GM19395 (cell line): ENCODE measurements around the gene EHD4.

Source experiments
- ATAC-seq: cut with Tn5 transposase; IDR thresholded peaks from one replicate; pipeline ENCODE4 v1.9.1; 2021; ENCODE audit warnings: mild to moderate bottlenecking, moderate library complexity; ENCODE audit not compliant: unreplicated experiment

Gene EHD4

GRCh38 chr15:41921167-41921566 lies 51.2 kb downstream of the EHD4 start:
- no peak for ATAC-seq

DNA sequence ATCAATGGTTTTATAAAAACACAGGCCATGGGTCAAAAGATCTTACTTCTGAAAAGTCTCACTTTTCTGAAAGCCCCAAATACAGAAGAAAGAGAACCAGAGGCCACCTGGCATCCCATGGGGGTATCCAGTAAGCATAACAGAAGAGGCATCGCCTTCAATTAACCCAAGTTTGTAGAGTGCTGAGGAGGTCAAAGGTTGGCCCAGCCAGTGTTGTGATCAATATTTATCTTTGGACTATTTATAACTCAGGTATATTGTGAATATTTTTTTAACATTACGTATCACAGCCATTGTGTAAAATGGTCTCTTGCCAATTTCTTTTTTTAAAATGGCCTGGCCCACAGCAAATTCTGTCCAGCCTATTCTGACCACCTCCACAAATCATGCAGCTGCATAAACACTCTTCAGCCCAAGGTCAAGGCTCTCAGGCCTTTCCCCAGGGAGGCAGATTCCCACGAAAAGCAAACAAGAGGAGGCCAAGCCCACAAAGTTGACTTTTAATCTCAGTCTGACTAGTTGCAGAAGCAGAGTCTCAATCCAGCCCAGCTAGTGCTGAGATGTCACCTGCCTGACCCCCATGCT lies 52.3 kb downstream of the EHD4 start:
- no peak for ATAC-seq

DNA sequence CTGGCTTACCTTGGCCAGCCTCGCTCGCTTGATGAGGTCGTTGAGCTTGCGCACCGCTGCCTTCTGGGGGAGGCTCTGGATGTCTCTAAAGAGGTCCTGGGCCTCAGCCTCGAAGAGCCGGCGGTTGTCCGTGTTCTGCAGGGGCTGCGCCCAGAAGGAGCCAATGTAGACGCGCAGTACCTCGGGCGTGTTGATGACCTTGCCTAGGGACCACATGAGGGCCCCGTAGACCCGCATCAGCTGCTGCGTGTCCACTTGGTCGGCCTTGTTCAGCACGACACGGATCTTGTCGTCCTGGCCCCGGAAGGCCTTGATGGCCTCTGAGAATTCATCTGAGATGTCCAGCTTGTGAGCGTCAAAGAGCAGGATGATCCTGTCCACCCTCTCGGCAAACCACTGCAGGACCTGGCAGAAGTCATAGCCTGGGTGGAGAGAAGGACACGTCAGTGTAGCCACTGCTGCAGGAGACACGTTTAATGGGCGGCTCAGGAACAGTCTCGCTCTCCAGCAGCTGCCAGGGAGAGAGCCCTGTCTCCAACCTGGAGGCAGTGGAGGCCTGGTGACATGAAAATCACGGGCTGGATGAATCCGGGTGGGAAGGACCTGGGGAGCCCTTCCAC lies 53.0 kb downstream of the EHD4 start:
- no peak for ATAC-seq

DNA sequence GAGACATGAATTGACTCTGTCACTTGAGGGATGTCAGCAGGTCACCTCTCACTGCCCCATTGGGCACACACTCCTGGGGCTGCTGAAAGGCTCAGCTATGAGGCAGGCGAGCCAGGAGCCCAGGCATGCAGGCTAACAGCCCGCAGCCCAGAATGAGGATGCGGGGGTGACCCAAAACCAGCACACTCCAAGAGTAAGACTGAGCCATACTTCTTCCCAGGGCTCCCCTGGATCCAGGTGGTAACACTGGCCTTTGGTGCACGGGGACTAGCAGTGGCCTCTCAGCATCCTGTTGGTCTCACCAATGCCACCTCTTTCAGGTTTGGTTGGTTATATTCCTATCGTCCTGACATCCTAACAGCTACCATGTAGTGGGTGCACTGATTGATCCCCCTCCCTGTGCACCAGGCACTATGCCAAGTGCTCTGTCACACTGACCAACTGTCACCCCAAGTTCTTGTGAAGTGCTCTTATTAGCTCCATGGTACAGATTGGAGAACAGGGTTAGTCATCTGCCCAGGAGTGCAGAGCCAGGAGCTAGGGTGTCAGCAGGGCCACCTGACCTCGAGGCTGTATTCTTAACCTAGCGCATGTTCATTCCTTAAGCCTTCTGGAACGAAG lies 53.7 kb downstream of the EHD4 start:
- no peak for ATAC-seq

GRCh38 chr15:41917767-41918430 lies 54.5 kb downstream of the EHD4 start:
- no peak for ATAC-seq

- no peak for ATAC-seq
Observed at GRCh38 chr15:41915255-41915994, 56.9 kb downstream of the EHD4 start.

GRCh38 chr15:41914411-41914810 lies 57.9 kb downstream of the EHD4 start:
- no peak for ATAC-seq

DNA sequence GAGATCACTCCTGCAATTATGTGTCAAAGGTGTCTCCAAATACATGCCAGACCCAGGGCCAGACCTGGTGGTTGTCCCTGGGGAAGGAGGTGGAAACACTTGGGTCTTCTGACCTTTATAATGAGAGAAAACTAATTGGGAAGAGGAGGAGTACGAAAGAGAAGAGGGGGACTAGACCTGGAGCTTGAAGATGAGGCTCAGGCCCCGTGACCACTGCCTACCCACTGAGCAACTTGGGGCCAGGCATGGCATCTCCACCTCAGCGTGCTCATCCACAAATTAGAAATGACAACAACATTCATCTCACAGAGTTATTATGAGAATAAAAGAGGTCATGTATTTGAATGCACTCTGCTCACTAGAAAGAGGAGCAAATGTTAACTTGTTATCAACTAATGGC lies 59.1 kb downstream of the EHD4 start:
- ATAC-seq, result no peak

GRCh38 chr15:41911691-41912345 lies 60.5 kb downstream of the EHD4 start:
- no peak for ATAC-seq

GRCh38 chr15:41908736-41909461 lies 63.5 kb downstream of the EHD4 start:
- no peak for ATAC-seq

GRCh38 chr15:41907141-41907540 lies 65.2 kb downstream of the EHD4 start:
- no peak for ATAC-seq

GRCh38 chr15:41906608-41907007 lies 65.7 kb downstream of the EHD4 start:
- no peak for ATAC-seq

DNA sequence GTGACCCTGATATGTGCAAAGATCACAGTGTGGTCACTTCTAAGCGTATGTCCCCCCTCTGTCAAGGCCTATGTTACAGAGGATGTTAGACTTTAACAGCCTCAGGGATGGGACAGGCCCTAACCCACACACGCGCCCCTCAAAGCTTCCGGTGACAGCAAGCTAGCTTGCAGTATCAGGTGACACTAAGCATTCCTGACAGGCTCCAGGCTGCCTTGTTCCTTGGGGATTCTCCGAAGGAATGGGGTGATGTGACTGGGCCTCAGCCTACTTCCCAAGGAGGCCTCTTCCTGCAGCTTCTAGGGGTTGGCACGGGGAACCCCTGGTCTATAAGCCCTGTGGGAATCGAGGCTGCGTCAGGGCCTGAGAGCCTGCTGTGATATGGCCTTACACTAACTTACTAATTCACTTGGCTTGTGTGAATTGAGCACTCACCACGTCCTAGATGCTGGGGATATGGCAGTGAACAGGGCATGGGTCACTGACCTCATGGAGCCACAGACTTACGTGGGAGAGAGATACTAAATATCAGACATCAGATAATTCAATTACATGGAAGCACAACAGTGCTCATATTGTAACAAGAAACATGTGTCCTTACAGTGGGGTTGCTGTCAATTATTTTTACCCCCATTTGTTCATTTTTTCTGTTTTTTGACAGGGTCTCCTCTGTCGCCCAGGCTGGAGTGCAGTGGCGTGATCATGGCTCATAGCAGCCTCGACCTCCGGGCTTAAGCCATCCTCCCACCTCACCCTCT lies 67.1 kb downstream of the EHD4 start:
- no peak for ATAC-seq

GRCh38 chr15:41904541-41905005 lies 67.8 kb downstream of the EHD4 start:
- no peak for ATAC-seq

GRCh38 chr15:41903782-41904181 lies 68.6 kb downstream of the EHD4 start:
- ATAC-seq, result no peak

GRCh38 chr15:41901431-41901830 lies 70.9 kb downstream of the EHD4 start:
- no peak for ATAC-seq

- ATAC-seq, result no peak
Observed at GRCh38 chr15:41900526-41901380, 71.6 kb downstream of the EHD4 start.

DNA sequence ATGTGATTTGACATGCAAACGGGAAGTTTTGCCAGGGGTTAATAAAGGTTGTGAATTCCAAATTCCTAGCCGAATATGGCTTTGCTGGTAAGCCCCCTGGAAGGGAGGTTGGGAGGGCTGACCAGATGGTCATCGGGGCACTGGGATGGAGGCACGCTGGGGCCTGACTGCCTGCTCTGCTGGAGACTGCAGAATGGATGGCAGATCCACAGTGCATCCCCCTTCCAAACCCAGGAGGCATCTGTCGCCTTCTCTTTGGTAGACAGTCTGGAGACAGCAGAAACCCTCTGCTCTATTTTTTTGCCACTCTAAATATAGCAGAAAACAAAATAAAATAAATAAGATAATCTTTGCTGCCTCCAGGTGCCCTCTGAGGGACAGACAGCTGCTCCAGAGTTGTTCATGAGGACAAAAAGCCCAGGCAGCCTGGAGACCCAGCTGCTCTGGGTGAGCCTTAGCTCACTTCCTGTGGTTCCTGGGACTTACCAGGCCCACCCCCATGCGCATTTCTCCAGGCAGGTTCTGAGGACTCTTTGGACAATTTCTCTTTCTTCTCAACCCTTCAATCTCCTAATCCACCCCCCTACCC lies 72.4 kb downstream of the EHD4 start:
- ATAC-seq, result no peak
